H9 (cell line): ENCODE data around the gene CDKN3. TPM values are rescaled to one million over a fixed set of nuclear protein-coding genes. Genes with fewer than 3 reads are reported as not detected.
A peak's percentile ranks its signal among the peaks of the same experiment; 100 is the strongest.
"Not testable (repeated sequence)": the region's sequence is repeated elsewhere in the genome, so short reads cannot be mapped to it uniquely, and the experiment has no call there.

Experiments used
- DNase-seq: peaks from one replicate; pipeline ENCODE4 v3.0.0-alpha.2; 2017
- H2AFZ ChIP-seq: one replicate; pipeline ENCODE4 v1.6.1; 2013; ENCODE audit warnings: mild to moderate bottlenecking, low read length, control low read depth, moderate library complexity
- H2AK5ac ChIP-seq: 2 replicates; pipeline ENCODE4 v1.6.1; 2013; ENCODE audit warnings: low read length, control low read depth, mixed read lengths; ENCODE audit not compliant: insufficient read length
- H2BK120ac ChIP-seq: one replicate; pipeline ENCODE4 v1.6.1; 2013; ENCODE audit warnings: low read depth, mild to moderate bottlenecking, low read length, control low read depth, inconsistent platforms; ENCODE audit not compliant: poor library complexity, severe bottlenecking
- H2BK12ac ChIP-seq: 2 replicates; pipeline ENCODE4 v1.6.1; 2013; ENCODE audit warnings: low read length, control low read depth, mixed read lengths, low read depth; ENCODE audit not compliant: insufficient read length
- H2BK15ac ChIP-seq: 2 replicates; pipeline ENCODE4 v1.6.1; 2013; ENCODE audit warnings: low read depth, low read length, control low read depth
- H2BK20ac ChIP-seq: one replicate; pipeline ENCODE4 v1.6.1; 2013; ENCODE audit warnings: low read depth, mild to moderate bottlenecking, low read length, control low read depth, inconsistent platforms; ENCODE audit not compliant: poor library complexity, severe bottlenecking
- H2BK5ac ChIP-seq: 2 replicates; pipeline ENCODE4 v1.6.1; 2013; ENCODE audit warnings: low read length, control low read depth, mixed read lengths; ENCODE audit not compliant: insufficient read length
- H3K14ac ChIP-seq: 2 replicates; pipeline ENCODE4 v1.6.1; 2013; ENCODE audit warnings: low read length, control low read depth; ENCODE audit not compliant: insufficient read depth
- H3K18ac ChIP-seq: 2 replicates; pipeline ENCODE4 v1.6.1; 2013; ENCODE audit warnings: low read depth, mild to moderate bottlenecking, mixed read lengths, low read length, control low read depth; ENCODE audit not compliant: insufficient read length
- H3K23ac ChIP-seq: 2 replicates; pipeline ENCODE4 v1.6.1; 2013; ENCODE audit warnings: low read length, control low read depth, mixed read lengths, low read depth; ENCODE audit not compliant: insufficient read length
- H3K23me2 ChIP-seq: 2 replicates; pipeline ENCODE4 v1.6.1; 2013; ENCODE audit warnings: low read depth, mild to moderate bottlenecking, mixed read lengths, low read length, control low read depth; ENCODE audit not compliant: insufficient read length, poor library complexity, severe bottlenecking
- H3K27ac ChIP-seq: 2 replicates; pipeline ENCODE4 v1.5.1; 2013; ENCODE audit warnings: low read length, control low read depth, mixed read lengths, low read depth; ENCODE audit not compliant: insufficient read length
- H3K27me3 ChIP-seq: 2 replicates; pipeline ENCODE4 v1.6.1; 2013; ENCODE audit warnings: low read length, control low read depth, inconsistent platforms; ENCODE audit not compliant: insufficient read depth
- H3K4ac ChIP-seq: 2 replicates; pipeline ENCODE4 v1.6.1; 2013; ENCODE audit warnings: low read depth, mild to moderate bottlenecking, control low read depth, inconsistent platforms, low read length, moderate library complexity
- H3K4me1 ChIP-seq: 2 replicates; pipeline ENCODE4 v1.6.1; 2013; ENCODE audit warnings: low read length, control low read depth, inconsistent platforms; ENCODE audit not compliant: insufficient read depth
- H3K4me2 ChIP-seq: 2 replicates; pipeline ENCODE4 v1.6.1; 2013; ENCODE audit warnings: low read length, control low read depth, mixed read lengths; ENCODE audit not compliant: insufficient read length, insufficient read depth
- H3K56ac ChIP-seq: 2 replicates; pipeline ENCODE4 v1.6.1; 2013; ENCODE audit warnings: low read depth, mild to moderate bottlenecking, mixed read lengths, low read length, control low read depth; ENCODE audit not compliant: insufficient read length
- H3K79me1 ChIP-seq: 2 replicates; pipeline ENCODE4 v1.6.1; 2013; ENCODE audit warnings: low read depth, mild to moderate bottlenecking, moderate library complexity, low read length, control low read depth, inconsistent platforms; ENCODE audit not compliant: insufficient read depth, poor library complexity, severe bottlenecking
- H3K79me2 ChIP-seq: 2 replicates; pipeline ENCODE4 v1.6.1; 2013; ENCODE audit warnings: low read length, control low read depth, inconsistent platforms; ENCODE audit not compliant: insufficient read depth
- H3K9ac ChIP-seq: 2 replicates; pipeline ENCODE4 v1.6.1; 2013; ENCODE audit warnings: low read length, control low read depth, mixed read lengths; ENCODE audit not compliant: insufficient read length; ENCODE audit errors: extremely low read depth
- H3K9me3 ChIP-seq: one replicate; pipeline ENCODE4 v1.6.1; 2013; ENCODE audit warnings: low read depth, low read length, inconsistent platforms; ENCODE audit not compliant: control insufficient read depth
- H3T11ph ChIP-seq: one replicate; pipeline ENCODE4 v1.6.1; 2013; ENCODE audit warnings: mild to moderate bottlenecking, low read length, control low read depth, inconsistent platforms
- H4K20me1 ChIP-seq: one replicate; pipeline ENCODE4 v1.6.1; 2013; ENCODE audit not compliant: control insufficient read depth, insufficient read length, insufficient read depth
- H4K5ac ChIP-seq: 2 replicates; pipeline ENCODE4 v1.6.1; 2013; ENCODE audit warnings: low read depth, mild to moderate bottlenecking, mixed read lengths, low read length, control low read depth; ENCODE audit not compliant: insufficient read length
- H4K8ac ChIP-seq: replicated peaks from 2 replicates; pipeline ENCODE4 v1.6.1; 2013; ENCODE audit warnings: low read length, control low read depth, mixed read lengths, low read depth; ENCODE audit not compliant: insufficient read length
- H4K91ac ChIP-seq: 2 replicates; pipeline ENCODE4 v1.6.1; 2013; ENCODE audit warnings: low read depth, mild to moderate bottlenecking, moderate library complexity, mixed read lengths, low read length, control low read depth; ENCODE audit not compliant: insufficient read length
- H3K27ac Mint-ChIP-seq, 3 experiments: 2 replicates in 2 of 3; 3 replicates in 1 of 3; pipeline ENCODE4 v1.8.0; 2020 to 2021; ENCODE audit warnings: mixed read lengths in 3 of 3, mild to moderate bottlenecking in 1 of 3, moderate library complexity in 1 of 3
- H3K27me3 Mint-ChIP-seq: 2 replicates; pipeline ENCODE4 v1.8.0; 2021; ENCODE audit warnings: low read depth, mild to moderate bottlenecking, moderate library complexity, mixed read lengths
- H3K36me3 Mint-ChIP-seq, 3 experiments: 2 replicates in 2 of 3; 3 replicates in 1 of 3; pipeline ENCODE4 v1.8.0; 2020 to 2021; ENCODE audit warnings: low read depth in 3 of 3, mixed read lengths in 3 of 3; ENCODE audit not compliant: insufficient read depth in 1 of 3
- H3K4me1 Mint-ChIP-seq, 2 experiments: 2 replicates each; pipeline ENCODE4 v1.8.0; 2020; ENCODE audit warnings: mixed read lengths in 2 of 2
- H3K4me3 Mint-ChIP-seq, 2 experiments: 2 replicates in 1 of 2; 3 replicates in 1 of 2; pipeline ENCODE4 v1.8.0; 2020 to 2021; ENCODE audit warnings: mild to moderate bottlenecking in 2 of 2, mixed read lengths in 2 of 2, moderate library complexity in 1 of 2
- H3K9me3 Mint-ChIP-seq, 2 experiments: 2 replicates in 1 of 2; 3 replicates in 1 of 2; pipeline ENCODE4 v1.8.0; 2020; ENCODE audit warnings: mild to moderate bottlenecking in 2 of 2, mixed read lengths in 2 of 2, moderate library complexity in 1 of 2
- CTCF ChIP-seq: fragments of 200-600 bp; sonication (generic); conservative IDR thresholded peaks from 3 replicates; pipeline ENCODE4 v1.8.0; 2021; ENCODE audit warnings: antibody characterized with exemption, mild to moderate bottlenecking
- WGBS: extraction: QIAGEN DNeasy Blood & Tissue Kit; methylation state at CpG from one replicate; pipeline ENCODE4 v1.1.7; 2013; ENCODE audit warnings: missing lambda C conversion rate, low lambda C conversion rate, mixed read lengths; ENCODE audit not compliant: insufficient read length; ENCODE audit errors: extremely low coverage; 5-methylcytosine and 5-hydroxymethylcytosine counted together
- total RNA-seq: library from RNA; stranded (reverse); gene quantifications from 2 replicates; pipeline ENCODE4 v1.2.1, GENCODE V29; 2021

CDKN3 gene
- total RNA-seq, 1 experiment from 2014 or later: 45.9 TPM

- Histone ChIP-seq H2AFZ (no peak overlapping the region), H2BK12ac (no peak overlapping the region), H3K4me1 (peaks cover 3% of the 10 kb centered on the region; the same call in 1 of the 2 replicates), H3K79me1 (no peaks in the 10 kb centered on the region), H3K9ac (no peak overlapping the region), H4K20me1 (no peaks in the 10 kb centered on the region), H3K79me2 (no peaks in the 10 kb centered on the region), H3K27me3 (no peaks in the 10 kb centered on the region), H3T11ph (no peak overlapping the region), H4K5ac (no peak overlapping the region), H2BK15ac (no peak overlapping the region), H2BK20ac (no peak overlapping the region), H4K8ac (no peak overlapping the region), H3K9me3 (no peaks in the 10 kb centered on the region), H3K14ac (no peak overlapping the region), H3K4me2 (no peak overlapping the region), H4K91ac (no peak overlapping the region), H3K23ac (no peak overlapping the region), H2AK5ac (no peak overlapping the region), H3K4ac (no peak overlapping the region), H3K18ac (no peak overlapping the region), H2BK5ac (no peak overlapping the region), H2BK120ac (no peak overlapping the region), H3K56ac (no peak overlapping the region), H3K23me2 (no peaks in the 10 kb centered on the region), H3K27ac (no peak overlapping the region)
- no peak for TF ChIP-seq CTCF
- Mint-ChIP-seq H3K27me3 (peaks cover 4% of the 10 kb centered on the region), H3K27ac (no peak overlapping the region), H3K4me3 (no peak overlapping the region), H3K36me3 (no peaks in the 10 kb centered on the region), H3K9me3 (no peaks in the 10 kb centered on the region), H3K4me1 (peaks cover 24 to 26% of the 10 kb centered on the region in 2 experiments)
- WGBS: no CpG with 5 or more reads among the region's 7 CpGs
- peak; percentile 51 for DNase-seq
Observed at GRCh38 chr14:54377501-54377900, 19.3 kb upstream of the CDKN3 start.

- H2AFZ ChIP-seq, H3T11ph ChIP-seq, H4K5ac ChIP-seq, H3K9ac ChIP-seq, H2BK120ac ChIP-seq, H3K27ac ChIP-seq, DNase-seq, H3K56ac ChIP-seq, H3K27ac Mint-ChIP-seq, H3K4ac ChIP-seq, H3K14ac ChIP-seq, H3K23ac ChIP-seq, H3K36me3 Mint-ChIP-seq, H2BK20ac ChIP-seq, H2BK15ac ChIP-seq, H3K27me3 ChIP-seq, H3K79me2 ChIP-seq, H3K4me2 ChIP-seq, H2BK5ac ChIP-seq, H2BK12ac ChIP-seq, H2AK5ac ChIP-seq, H3K79me1 ChIP-seq, H4K91ac ChIP-seq, H3K4me3 Mint-ChIP-seq, H3K9me3 Mint-ChIP-seq, H4K8ac ChIP-seq, H3K27me3 Mint-ChIP-seq, H3K9me3 ChIP-seq, H3K18ac ChIP-seq, H3K23me2 ChIP-seq, H3K4me1 ChIP-seq, H4K20me1 ChIP-seq: not testable (repeated sequence)
- no CpG with 5 or more reads among the region's 5 CpGs for WGBS
- H3K4me1 Mint-ChIP-seq: peaks cover 23 to 26% of the 10 kb centered on the region in 2 experiments
Observed at GRCh38 chr14:54378893-54379292, 17.9 kb upstream of the CDKN3 start.
